GM21825 (cell line): ENCODE measurements around the gene GPER1.

Experiments
- ATAC-seq: cut with Tn5 transposase; IDR thresholded peaks from one replicate; pipeline ENCODE4 v1.9.1; 2021; ENCODE audit warnings: mild to moderate bottlenecking, moderate library complexity; ENCODE audit not compliant: unreplicated experiment

Gene GPER1

GRCh38 chr7:1053816-1054370, 34.0 kb upstream of the GPER1 start:
- no peak for ATAC-seq

GRCh38 chr7:1054438-1054837, 33.5 kb upstream of the GPER1 start:
- no peak for ATAC-seq

- ATAC-seq: no peak
These were observed 33.0 kb upstream of the GPER1 start for GRCh38 chr7:1054861-1055450.

- no peak for ATAC-seq
These were observed 32.4 kb upstream of the GPER1 start for GRCh38 chr7:1055491-1055955.

- no peak for ATAC-seq
These were observed 31.7 kb upstream of the GPER1 start for GRCh38 chr7:1055956-1056784.

GRCh38 chr7:1056785-1057410, 31.0 kb upstream of the GPER1 start:
- ATAC-seq: no peak

GRCh38 chr7:1057416-1058291, 30.3 kb upstream of the GPER1 start:
- ATAC-seq: no peak

- no peak for ATAC-seq
These were observed 29.6 kb upstream of the GPER1 start for GRCh38 chr7:1058311-1058710.

- no peak for ATAC-seq
These were observed 29.1 kb upstream of the GPER1 start for GRCh38 chr7:1058821-1059199.

- no peak for ATAC-seq
These were observed 28.5 kb upstream of the GPER1 start for GRCh38 chr7:1059200-1060091.

GRCh38 chr7:1060315-1061072, 27.4 kb upstream of the GPER1 start:
- no peak for ATAC-seq

GRCh38 chr7:1061180-1061579, 26.7 kb upstream of the GPER1 start:
- no peak for ATAC-seq

- ATAC-seq: peak; percentile 49
These were observed 25.3 kb upstream of the GPER1 start for GRCh38 chr7:1062296-1063294.

- ATAC-seq: no peak
These were observed 24.6 kb upstream of the GPER1 start for GRCh38 chr7:1063361-1063760.

- no peak for ATAC-seq
These were observed 23.3 kb upstream of the GPER1 start for GRCh38 chr7:1064581-1064980.

- ATAC-seq: no peak
These were observed 22.7 kb upstream of the GPER1 start for GRCh38 chr7:1065263-1065584.

GRCh38 chr7:1065585-1066241, 22.2 kb upstream of the GPER1 start:
- no peak for ATAC-seq

- ATAC-seq: no peak
These were observed 21.7 kb upstream of the GPER1 start for GRCh38 chr7:1066242-1066588.
